Loucy (cell line): ENCODE data around the gene HECA.

ENCODE experiments used
- CTCF ChIP-seq: fragments of 200-600 bp; sonication (generic); conservative IDR thresholded peaks from 2 replicates; pipeline ENCODE4 v1.5.1; 2014; ENCODE audit warnings: mild to moderate bottlenecking, antibody characterized with exemption, low read length
- EZH2phosphoT487 ChIP-seq: fragments of 200-600 bp; IDR thresholded peaks from 2 replicates; pipeline ENCODE4 v1.6.1; 2018; ENCODE audit warnings: antibody characterized with exemption, mild to moderate bottlenecking, moderate library complexity, borderline replicate concordance

- no peak for TF ChIP-seq CTCF
- TF ChIP-seq EZH2phosphoT487 = no peak
Observed at GRCh38 chr6:139198529-139199288, 63.8 kb downstream of the HECA start.
